ES-I3 (cell line): ENCODE results near the gene CAMKMT.

Source experiments
- H3K36me3 ChIP-seq: 2 replicates; pipeline ENCODE4 v1.6.1; 2013; ENCODE audit warnings: mild to moderate bottlenecking, low read length, control low read depth, moderate library complexity; ENCODE audit not compliant: insufficient read depth
- H3K4me1 ChIP-seq: 2 replicates; pipeline ENCODE4 v1.6.1; 2013; ENCODE audit warnings: mild to moderate bottlenecking, control low read depth, low read length; ENCODE audit not compliant: insufficient read depth
- H3K9ac ChIP-seq: 2 replicates; pipeline ENCODE4 v1.6.1; 2013; ENCODE audit warnings: low read depth, mild to moderate bottlenecking, low read length, moderate library complexity
- H3K9me3 ChIP-seq: 2 replicates; pipeline ENCODE4 v1.6.1; 2013; ENCODE audit warnings: mild to moderate bottlenecking, low read length, moderate library complexity; ENCODE audit not compliant: control insufficient read depth, insufficient read depth

The CAMKMT gene

GRCh38 chr2:44766220-44766619 lies 404.5 kb downstream of the CAMKMT start:
- H3K4me1 ChIP-seq: peaks cover 14% of the 10 kb centered on the region
- H3K9ac ChIP-seq: no peak overlapping the region
- H3K9me3 ChIP-seq: no peaks in the 10 kb centered on the region
- no peaks in the 10 kb centered on the region for H3K36me3 ChIP-seq

- no peaks in the 10 kb centered on the region for H3K36me3 ChIP-seq
- no peaks in the 10 kb centered on the region for H3K9me3 ChIP-seq
- peaks cover 14% of the 10 kb centered on the region for H3K4me1 ChIP-seq
- H3K9ac ChIP-seq: no peak overlapping the region
Measured at GRCh38 chr2:44766777-44767176, 405.0 kb downstream of the CAMKMT start.

- peaks cover 16% of the 10 kb centered on the region for H3K4me1 ChIP-seq
- H3K9me3 ChIP-seq: no peaks in the 10 kb centered on the region
- no peaks in the 10 kb centered on the region for H3K36me3 ChIP-seq
- no peak overlapping the region for H3K9ac ChIP-seq
Measured at GRCh38 chr2:44767691-44768090, 405.9 kb downstream of the CAMKMT start.

- Histone ChIP-seq H3K9me3 (no peaks in the 10 kb centered on the region), H3K9ac (peak overlapping the region; percentile 35), H3K4me1 (peaks cover 13% of the 10 kb centered on the region), H3K36me3 (no peaks in the 10 kb centered on the region)
Measured at GRCh38 chr2:44768438-44769236, 406.9 kb downstream of the CAMKMT start.

- peaks cover 14% of the 10 kb centered on the region for H3K4me1 ChIP-seq
- no peaks in the 10 kb centered on the region for H3K9me3 ChIP-seq
- H3K36me3 ChIP-seq: no peaks in the 10 kb centered on the region
- H3K9ac ChIP-seq: no peak overlapping the region; the same call in 1 of the 2 replicates
Measured at GRCh38 chr2:44769349-44770011, 407.7 kb downstream of the CAMKMT start.

GRCh38 chr2:44770221-44771195 lies 408.8 kb downstream of the CAMKMT start:
- Histone ChIP-seq H3K9ac (no peak overlapping the region), H3K9me3 (no peaks in the 10 kb centered on the region), H3K36me3 (no peaks in the 10 kb centered on the region), H3K4me1 (peaks cover 21% of the 10 kb centered on the region)

- Histone ChIP-seq H3K4me1 (peaks cover 21% of the 10 kb centered on the region), H3K9ac (no peak overlapping the region), H3K36me3 (no peaks in the 10 kb centered on the region), H3K9me3 (no peaks in the 10 kb centered on the region)
Measured at GRCh38 chr2:44771522-44771921, 409.8 kb downstream of the CAMKMT start.

- H3K4me1 ChIP-seq: peaks cover 25% of the 10 kb centered on the region
- no peak overlapping the region for H3K9ac ChIP-seq
- H3K36me3 ChIP-seq: no peaks in the 10 kb centered on the region
- H3K9me3 ChIP-seq: no peaks in the 10 kb centered on the region
Measured at GRCh38 chr2:44772131-44772530, 410.4 kb downstream of the CAMKMT start.

GRCh38 chr2:44772669-44773378 lies 411.1 kb downstream of the CAMKMT start:
- peaks cover 30% of the 10 kb centered on the region for H3K4me1 ChIP-seq
- no peaks in the 10 kb centered on the region for H3K9me3 ChIP-seq
- no peaks in the 10 kb centered on the region for H3K36me3 ChIP-seq

GRCh38 chr2:44774826-44775492 lies 413.2 kb downstream of the CAMKMT start:
- Histone ChIP-seq H3K9ac (no peak overlapping the region), H3K4me1 (peaks cover 34% of the 10 kb centered on the region), H3K36me3 (no peaks in the 10 kb centered on the region), H3K9me3 (no peaks in the 10 kb centered on the region)

More at GRCh38 chr2:44772669-44773378, 411.1 kb downstream of the CAMKMT start:
- no peak overlapping the region for H3K9ac ChIP-seq

GRCh38 chr2:44777036-44777435 lies 415.3 kb downstream of the CAMKMT start:
- Histone ChIP-seq H3K9ac (peak overlapping the region; percentile 41; the same call in 1 of the 2 replicates), H3K9me3 (no peaks in the 10 kb centered on the region), H3K4me1 (peaks cover 29% of the 10 kb centered on the region), H3K36me3 (no peaks in the 10 kb centered on the region)

- Histone ChIP-seq H3K36me3 (no peaks in the 10 kb centered on the region), H3K4me1 (peaks cover 28% of the 10 kb centered on the region), H3K9ac (peak overlapping the region; percentile 41; the same call in 1 of the 2 replicates), H3K9me3 (no peaks in the 10 kb centered on the region)
Measured at GRCh38 chr2:44777537-44777936, 415.8 kb downstream of the CAMKMT start.

- Histone ChIP-seq H3K4me1 (peaks cover 26% of the 10 kb centered on the region), H3K9ac (peak overlapping the region; percentile 41), H3K36me3 (no peaks in the 10 kb centered on the region), H3K9me3 (no peaks in the 10 kb centered on the region)
Measured at GRCh38 chr2:44778221-44778654, 416.5 kb downstream of the CAMKMT start.
